Activated naive CD8-positive, alpha-beta T cell (primary cell): ENCODE results near the gene ELANE.

ENCODE experiments used
- H3K27ac Mint-ChIP-seq: one replicate; pipeline ENCODE4 v1.8.0; 2021; ENCODE audit warnings: mixed read lengths
- H3K27me3 Mint-ChIP-seq: one replicate; pipeline ENCODE4 v1.8.0; 2021; ENCODE audit warnings: mixed read lengths
- H3K36me3 Mint-ChIP-seq: one replicate; pipeline ENCODE4 v1.8.0; 2021; ENCODE audit warnings: mixed read lengths
- H3K4me1 Mint-ChIP-seq: one replicate; pipeline ENCODE4 v1.8.0; 2021; ENCODE audit warnings: low read depth, mixed read lengths
- H3K4me3 Mint-ChIP-seq: one replicate; pipeline ENCODE4 v1.8.0; 2021; ENCODE audit warnings: mild to moderate bottlenecking, mixed read lengths
- H3K9me3 Mint-ChIP-seq: one replicate; pipeline ENCODE4 v1.8.0; 2021; ENCODE audit warnings: low read depth, mixed read lengths

Gene ELANE

GRCh38 chr19:899336-900042, 47.4 kb downstream of the ELANE start:
- H3K9me3 Mint-ChIP-seq, result no peaks in the 10 kb centered on the region
- H3K27me3 Mint-ChIP-seq, result no peaks in the 10 kb centered on the region
- no peak overlapping the region for H3K4me3 Mint-ChIP-seq
- H3K27ac Mint-ChIP-seq, result no peak overlapping the region
- peaks cover 9% of the 10 kb centered on the region for H3K4me1 Mint-ChIP-seq
- H3K36me3 Mint-ChIP-seq, result no peaks in the 10 kb centered on the region

- Mint-ChIP-seq H3K9me3 (no peaks in the 10 kb centered on the region), H3K4me3 (no peak overlapping the region), H3K27me3 (no peaks in the 10 kb centered on the region), H3K27ac (no peak overlapping the region), H3K4me1 (peaks cover 13% of the 10 kb centered on the region), H3K36me3 (no peaks in the 10 kb centered on the region)
Observed at GRCh38 chr19:900043-900301, 47.9 kb downstream of the ELANE start.

GRCh38 chr19:900302-901111, 48.4 kb downstream of the ELANE start:
- no peaks in the 10 kb centered on the region for H3K27me3 Mint-ChIP-seq

GRCh38 chr19:901216-902092, 49.4 kb downstream of the ELANE start:
- H3K27me3 Mint-ChIP-seq, result no peaks in the 10 kb centered on the region
- no peaks in the 10 kb centered on the region for H3K36me3 Mint-ChIP-seq
- H3K9me3 Mint-ChIP-seq, result no peaks in the 10 kb centered on the region
- H3K4me3 Mint-ChIP-seq, result no peak overlapping the region
- H3K4me1 Mint-ChIP-seq, result peaks cover 21% of the 10 kb centered on the region
- H3K27ac Mint-ChIP-seq, result peak overlapping the region; percentile 28

More at GRCh38 chr19:900302-901111, 48.4 kb downstream of the ELANE start:
- Mint-ChIP-seq H3K27ac (no peak overlapping the region), H3K9me3 (no peaks in the 10 kb centered on the region), H3K36me3 (no peaks in the 10 kb centered on the region), H3K4me3 (no peak overlapping the region), H3K4me1 (peaks cover 14% of the 10 kb centered on the region)

GRCh38 chr19:902093-902370, 49.9 kb downstream of the ELANE start:
- no peaks in the 10 kb centered on the region for H3K27me3 Mint-ChIP-seq
- H3K4me3 Mint-ChIP-seq, result no peak overlapping the region
- peak overlapping the region; percentile 28 for H3K27ac Mint-ChIP-seq
- no peaks in the 10 kb centered on the region for H3K36me3 Mint-ChIP-seq
- H3K9me3 Mint-ChIP-seq, result no peaks in the 10 kb centered on the region
- peaks cover 27% of the 10 kb centered on the region for H3K4me1 Mint-ChIP-seq

GRCh38 chr19:902446-903226, 50.5 kb downstream of the ELANE start:
- no peaks in the 10 kb centered on the region for H3K36me3 Mint-ChIP-seq
- H3K27ac Mint-ChIP-seq, result no peak overlapping the region
- H3K4me1 Mint-ChIP-seq, result peaks cover 33% of the 10 kb centered on the region
- H3K4me3 Mint-ChIP-seq, result no peak overlapping the region
- H3K9me3 Mint-ChIP-seq, result no peaks in the 10 kb centered on the region
- no peaks in the 10 kb centered on the region for H3K27me3 Mint-ChIP-seq

- no peak overlapping the region for H3K4me3 Mint-ChIP-seq
- no peaks in the 10 kb centered on the region for H3K27me3 Mint-ChIP-seq
- peaks cover 38% of the 10 kb centered on the region for H3K4me1 Mint-ChIP-seq
- no peaks in the 10 kb centered on the region for H3K9me3 Mint-ChIP-seq
- H3K27ac Mint-ChIP-seq, result no peak overlapping the region
- H3K36me3 Mint-ChIP-seq, result no peaks in the 10 kb centered on the region
Observed at GRCh38 chr19:903266-903797, 51.2 kb downstream of the ELANE start.

- H3K9me3 Mint-ChIP-seq, result no peaks in the 10 kb centered on the region
- peaks cover 48% of the 10 kb centered on the region for H3K4me1 Mint-ChIP-seq
- no peaks in the 10 kb centered on the region for H3K27me3 Mint-ChIP-seq
- no peak overlapping the region for H3K27ac Mint-ChIP-seq
- no peak overlapping the region for H3K4me3 Mint-ChIP-seq
- no peaks in the 10 kb centered on the region for H3K36me3 Mint-ChIP-seq
Observed at GRCh38 chr19:904545-904944, 52.4 kb downstream of the ELANE start.
